Measurements from ENCODE around the gene THRA. TPM values are rescaled to one million over a fixed set of nuclear protein-coding genes. Genes with fewer than 3 reads are reported as not detected.

The THRA gene
- total RNA-seq, 1 experiment from 2014 or later = 10.1 TPM

DNA sequence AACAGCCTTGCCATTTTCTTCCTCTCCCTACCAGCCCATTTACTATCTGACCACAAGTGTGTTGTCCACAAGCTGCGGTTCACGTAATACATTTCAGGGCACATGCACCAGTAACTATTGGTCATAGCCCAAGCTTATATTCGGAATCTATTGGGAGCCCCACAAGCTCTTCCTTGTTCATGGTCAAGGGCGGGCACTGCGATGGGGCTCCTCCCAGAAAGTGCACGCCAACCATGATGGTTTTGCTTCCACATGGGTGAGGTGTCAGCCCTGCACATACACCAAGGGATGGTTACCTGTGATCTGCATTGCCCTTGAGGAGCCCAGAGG is 12.1 kb downstream of the THRA start:
- Histone ChIP-seq H3K56ac (ENCODE audit: insufficient read length, low read depth, low read length) (no peak overlapping the region), H3K23ac (ENCODE audit: insufficient read length, low read depth, low read length) (no peak overlapping the region), H3K4ac (ENCODE audit: low read depth, low read length) (no peak overlapping the region), H3K79me1 (ENCODE audit: insufficient read depth, low read depth, low read length, poor library complexity, severe bottlenecking) (no peaks in the 10 kb centered on the region), H4K8ac (replicated peaks; ENCODE audit: insufficient read length, low read depth, low read length) (no peak overlapping the region), H2BK120ac (ENCODE audit: low read depth, low read length, poor library complexity, severe bottlenecking) (no peak overlapping the region), H3K14ac (ENCODE audit: insufficient read depth, low read length) (no peak overlapping the region), H2BK12ac (ENCODE audit: insufficient read length, low read depth, low read length) (no peak overlapping the region), H2BK20ac (ENCODE audit: low read depth, low read length, poor library complexity, severe bottlenecking) (no peak overlapping the region), H4K5ac (ENCODE audit: insufficient read length, low read depth, low read length) (no peak overlapping the region), H2AK5ac (ENCODE audit: insufficient read length, low read length) (no peak overlapping the region), H3K4me1 (ENCODE audit: insufficient read depth, low read length) (peaks cover 12% of the 10 kb centered on the region; the same call in 1 of the 2 replicates), H3K18ac (ENCODE audit: insufficient read length, low read depth, low read length) (no peak overlapping the region), H3K9ac (ENCODE audit: extremely low read depth, insufficient read length, low read length) (no peak overlapping the region), H2AFZ (ENCODE audit: low read length) (no peak overlapping the region), H4K91ac (ENCODE audit: insufficient read length, low read depth, low read length) (no peak overlapping the region), H3K4me2 (ENCODE audit: insufficient read depth, insufficient read length, low read length) (no peak overlapping the region), H2BK15ac (ENCODE audit: low read depth, low read length) (no peak overlapping the region), H3K9me3 (ENCODE audit: control insufficient read depth, low read depth, low read length) (no peaks in the 10 kb centered on the region), H4K20me1 (ENCODE audit: control insufficient read depth, insufficient read depth, insufficient read length) (no peaks in the 10 kb centered on the region), H3K27me3 (ENCODE audit: insufficient read depth, low read length) (no peaks in the 10 kb centered on the region), H3T11ph (ENCODE audit: low read length) (no peak overlapping the region), H2BK5ac (ENCODE audit: insufficient read length, low read length) (no peak overlapping the region), H3K23me2 (ENCODE audit: insufficient read length, low read depth, low read length, poor library complexity, severe bottlenecking) (no peaks in the 10 kb centered on the region), H3K79me2 (ENCODE audit: insufficient read depth, low read length) (no peaks in the 10 kb centered on the region), H3K27ac (ENCODE audit: insufficient read length, low read depth, low read length) (no peak overlapping the region)
- Mint-ChIP-seq H3K27me3 (ENCODE audit: low read depth) (no peaks in the 10 kb centered on the region; the same call in 1 of the 2 replicates), H3K4me1 (peaks cover 38 to 57% of the 10 kb centered on the region in 2 experiments), H3K27ac (no peak overlapping the region), H3K36me3 (ENCODE audit: insufficient read depth in 1 of 3, low read depth in 3 of 3) (peaks cover 0 to 7% (median 4%) of the 10 kb centered on the region in 3 experiments; a peak in 3 of 7 replicates), H3K9me3 (no peaks in the 10 kb centered on the region), H3K4me3 (no peak overlapping the region)
- WGBS (ENCODE audit: extremely low coverage, insufficient read length, low lambda C conversion rate) = no CpG with 5 or more reads among the region's 6 CpGs
- no peak for DNase-seq
- TF ChIP-seq, protein P1, sequence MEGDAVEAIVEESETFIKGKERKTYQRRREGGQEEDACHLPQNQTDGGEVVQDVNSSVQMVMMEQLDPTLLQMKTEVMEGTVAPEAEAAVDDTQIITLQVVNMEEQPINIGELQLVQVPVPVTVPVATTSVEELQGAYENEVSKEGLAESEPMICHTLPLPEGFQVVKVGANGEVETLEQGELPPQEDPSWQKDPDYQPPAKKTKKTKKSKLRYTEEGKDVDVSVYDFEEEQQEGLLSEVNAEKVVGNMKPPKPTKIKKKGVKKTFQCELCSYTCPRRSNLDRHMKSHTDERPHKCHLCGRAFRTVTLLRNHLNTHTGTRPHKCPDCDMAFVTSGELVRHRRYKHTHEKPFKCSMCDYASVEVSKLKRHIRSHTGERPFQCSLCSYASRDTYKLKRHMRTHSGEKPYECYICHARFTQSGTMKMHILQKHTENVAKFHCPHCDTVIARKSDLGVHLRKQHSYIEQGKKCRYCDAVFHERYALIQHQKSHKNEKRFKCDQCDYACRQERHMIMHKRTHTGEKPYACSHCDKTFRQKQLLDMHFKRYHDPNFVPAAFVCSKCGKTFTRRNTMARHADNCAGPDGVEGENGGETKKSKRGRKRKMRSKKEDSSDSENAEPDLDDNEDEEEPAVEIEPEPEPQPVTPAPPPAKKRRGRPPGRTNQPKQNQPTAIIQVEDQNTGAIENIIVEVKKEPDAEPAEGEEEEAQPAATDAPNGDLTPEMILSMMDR (conservative IDR thresholded peaks at IDR 0.05) = no peak
